GM12878 (cell line): ENCODE results near the gene SEC22B. TPM values are rescaled to one million over a fixed set of nuclear protein-coding genes. Genes with fewer than 3 reads are reported as not detected.
A peak's percentile ranks its signal among the peaks of the same experiment; 100 is the strongest.
"Not testable (repeated sequence)": the region's sequence is repeated elsewhere in the genome, so short reads cannot be mapped to it uniquely, and the experiment has no call there.

Source experiments
- ATAC-seq: fragments of 200-7000 bp; cut with Tn5 transposase; 3 replicates; pipeline ENCODE4 v1.9.1; 2020; ENCODE audit warnings: mild to moderate bottlenecking, moderate library complexity
- BruUV-seq: library from RNA; stranded (reverse); fragments of 400-500 nt; replicated peaks from 2 replicates; lab custom pipeline; 2021; lab: Mats Ljungman, UMichigan
- CTCF ChIA-PET: fragments of 300-600 bp; sonication (Branson Sonifier 250); formaldehyde crosslinking; extraction: SDS; loops from one replicate; lab custom pipeline; 2021; ENCODE audit warnings: inconsistent platforms; lab: Yijun Ruan, JAX
- POLR2A ChIA-PET: fragments of 350-600 bp; formaldehyde crosslinking; extraction: SDS; loops from one replicate; lab custom pipeline; 2021; ENCODE audit warnings: inconsistent platforms; lab: Charles Lee
- RAD21 ChIA-PET: fragments of 300-600 bp; sonication (Branson Sonifier 250); formaldehyde crosslinking; loops from one replicate; lab custom pipeline; 2023; ENCODE audit warnings: antibody characterized with exemption; ENCODE audit not compliant: unreplicated experiment; lab: Charles Lee
- SMC1A ChIA-PET: fragments of 300-600 bp; sonication (Branson Sonifier 250); formaldehyde crosslinking; loops from one replicate; lab custom pipeline; 2023; ENCODE audit not compliant: unreplicated experiment, uncharacterized antibody; lab: Charles Lee
- DNase-seq: peaks from one replicate; pipeline ENCODE4 v3.0.0-alpha.2; 2011; ENCODE audit warnings: low read depth, low spot score
- FAIRE-seq: peaks from 3 replicates; lab custom pipeline; 2011; peaks lifted over from hg19 to GRCh38; lab: Jason Lieb, UNC
- H2AFZ ChIP-seq: 2 replicates; pipeline ENCODE4 v1.6.0; 2011; ENCODE audit warnings: low read depth, low read length, control low read depth; ENCODE audit not compliant: control insufficient read depth
- H3K27ac ChIP-seq: 2 replicates; pipeline ENCODE4 v1.5.1; 2011; ENCODE audit warnings: control low read depth; ENCODE audit not compliant: control insufficient read depth, insufficient read depth
- H3K27me3 ChIP-seq, 2 experiments: replicated peaks in 1 of 2; 2 replicates each; pipeline versions ENCODE4 v1.6.0 to v1.6.1; 2011; ENCODE audit warnings: low read length in 1 of 2; ENCODE audit not compliant: control insufficient read depth in 2 of 2, insufficient read depth in 2 of 2
- H3K36me3 ChIP-seq, 2 experiments: 2 replicates each; pipeline ENCODE4 v1.5.1; 2011; ENCODE audit warnings: low read length in 1 of 2; ENCODE audit not compliant: control insufficient read depth in 2 of 2, insufficient read depth in 2 of 2
- H3K4me1 ChIP-seq: 2 replicates; pipeline ENCODE4 v1.6.1; 2011; ENCODE audit warnings: mild to moderate bottlenecking, low read length, moderate library complexity, mixed read lengths; ENCODE audit not compliant: control insufficient read depth, insufficient read depth
- H3K4me2 ChIP-seq: 2 replicates; pipeline ENCODE4 v1.6.0; 2011; ENCODE audit warnings: control low read depth; ENCODE audit not compliant: control insufficient read depth, insufficient read depth
- H3K4me3 ChIP-seq: fragments of 200-600 bp; sonication (generic); 2 replicates; pipeline ENCODE4 v1.5.1; 2016
- H3K79me2 ChIP-seq: 2 replicates; pipeline ENCODE4 v1.6.0; 2011; ENCODE audit warnings: low read length; ENCODE audit not compliant: control insufficient read depth, insufficient read depth
- H3K9ac ChIP-seq: 2 replicates; pipeline ENCODE4 v1.8.0; 2011; ENCODE audit warnings: low read length, control low read depth, mixed read lengths; ENCODE audit not compliant: control insufficient read depth, insufficient read depth
- H3K9me3 ChIP-seq: replicated peaks from 3 replicates; pipeline ENCODE4 v1.5.1; 2011; ENCODE audit warnings: mild to moderate bottlenecking, low read length; ENCODE audit not compliant: control insufficient read depth, insufficient read depth
- H4K20me1 ChIP-seq: 2 replicates; pipeline ENCODE4 v1.6.0; 2011; ENCODE audit not compliant: control insufficient read depth, insufficient read depth
- MXI1 ChIP-seq: fragments of 150-350 bp; IDR thresholded peaks from 2 replicates; pipeline ENCODE4 v1.6.1; 2011; ENCODE audit warnings: low read depth, mild to moderate bottlenecking, inconsistent platforms, low read length, improper control_type of control experiment
- WGBS: methylation state at CpG from one replicate; pipeline ENCODE4 v1.1.6; 2016; ENCODE audit warnings: low lambda C conversion rate; ENCODE audit not compliant: insufficient replicate concordance, insufficient coverage; ENCODE audit errors: missing lambda C conversion rate; 5-methylcytosine and 5-hydroxymethylcytosine counted together
- in situ Hi-C: fragments of 300-500 bp; cut with MboI; formaldehyde crosslinking; loops from 9 replicates; pipeline ENCODE4 v1.14.3; 2018; ENCODE audit warnings: mixed read lengths
- intact Hi-C: fragments of 100-400 bp; cut with micrococcal nuclease; formaldehyde crosslinking; loops from one replicate; pipeline ENCODE4 v1.14.2; 2022; ENCODE audit not compliant: unreplicated experiment
- polyA plus RNA-seq, 11 experiments: library from polyadenylated mRNA; depleted of rRNA in 4 of 11; unstranded in 6 of 11; stranded (reverse) in 5 of 11; fragments of >200 nt; fragmentation: Nextera tagmentation in 4 of 11; fragmentation: Illumina TruSeq in 1 of 11; extraction: Ambion mirVana in 4 of 11; extraction: Trizol in 1 of 11; gene quantifications; 1 replicate in 1 of 11; 2 replicates in 10 of 11; pipeline versions ENCODE4 v1.2.1 to v1.2.3, GENCODE V29; 2011 to 2016; ENCODE audit warnings: inconsistent platforms in 2 of 11, missing spikeins in 2 of 11, low read depth in 1 of 11
- total RNA-seq, 4 experiments: library from RNA; depleted of rRNA in 3 of 4; stranded (reverse); fragments of >200 nt in 3 of 4; fragmentation: Illumina TruSeq in 1 of 4; extraction: Trizol in 1 of 4; gene quantifications; 2 replicates each; pipeline versions ENCODE4 v1.2.1 to v1.2.3, GENCODE V29; 2013 to 2021

Gene SEC22B
- total and polyA plus RNA-seq, 10 of the 15 experiments (the other 5 are each of a cell fraction or from before 2014, with no cell fraction given) = 19.8 to 41.5 (median 27.7) TPM

GRCh38 chr1:120133228-120133927 lies 42.9 kb downstream of the SEC22B start:
- no peaks in the 10 kb centered on the region for H3K9me3 ChIP-seq
- ATAC-seq (no peak), FAIRE-seq (no peak), DNase-seq (no peak)
- 80% methylated on average over 2 of the region's 2 CpGs for WGBS
- no peaks in the 10 kb centered on the region for H3K27me3 ChIP-seq
- ChIA-PET SMC1A (no interaction called here), CTCF (no interaction called here), RAD21 (no interaction called here), POLR2A (no interaction called here)
- no peaks in the 10 kb centered on the region for H4K20me1 ChIP-seq
- TF ChIP-seq MXI1 = no peak
- no peak overlapping the region for H3K9ac ChIP-seq
- H3K36me3 ChIP-seq = no peaks in the 10 kb centered on the region
- intact Hi-C loops (no loop called here), in situ Hi-C loops (no loop called here)
- no peak overlapping the region for H2AFZ ChIP-seq
- BruUV-seq = no TSS peak
- H3K4me2 ChIP-seq = no peak overlapping the region
- H3K79me2 ChIP-seq = no peaks in the 10 kb centered on the region
- no peak overlapping the region for H3K27ac ChIP-seq
- H3K4me1 ChIP-seq = no peaks in the 10 kb centered on the region
- H3K4me3 ChIP-seq = no peak overlapping the region

GRCh38 chr1:120132406-120132763 lies 43.9 kb downstream of the SEC22B start:
- FAIRE-seq, H3K9me3 ChIP-seq, H3K4me2 ChIP-seq, H3K9ac ChIP-seq, H3K27me3 ChIP-seq, H2AFZ ChIP-seq, BruUV-seq, SMC1A ChIA-PET, RAD21 ChIA-PET, in situ Hi-C loops, H3K79me2 ChIP-seq, H4K20me1 ChIP-seq, POLR2A ChIA-PET, H3K4me3 ChIP-seq, CTCF ChIA-PET, H3K36me3 ChIP-seq, DNase-seq, intact Hi-C loops, ATAC-seq, H3K4me1 ChIP-seq, H3K27ac ChIP-seq: not testable (repeated sequence)
- WGBS = 80% methylated on average over 2 of the region's 2 CpGs

GRCh38 chr1:120131611-120132405 lies 44.5 kb downstream of the SEC22B start:
- in situ Hi-C loops, H3K79me2 ChIP-seq, H3K4me2 ChIP-seq, SMC1A ChIA-PET, H3K4me3 ChIP-seq, BruUV-seq, H3K36me3 ChIP-seq, intact Hi-C loops, H3K9ac ChIP-seq, RAD21 ChIA-PET, CTCF ChIA-PET, DNase-seq, H3K27me3 ChIP-seq, H4K20me1 ChIP-seq, H3K27ac ChIP-seq, H2AFZ ChIP-seq, POLR2A ChIA-PET, H3K4me1 ChIP-seq, H3K9me3 ChIP-seq: not testable (repeated sequence)
- 40% methylated on average over 5 of the region's 10 CpGs for WGBS
- FAIRE-seq (peak; percentile 49), ATAC-seq (peak; percentile 86)
